Measurements from ENCODE around the gene FOXP1.

DNA sequence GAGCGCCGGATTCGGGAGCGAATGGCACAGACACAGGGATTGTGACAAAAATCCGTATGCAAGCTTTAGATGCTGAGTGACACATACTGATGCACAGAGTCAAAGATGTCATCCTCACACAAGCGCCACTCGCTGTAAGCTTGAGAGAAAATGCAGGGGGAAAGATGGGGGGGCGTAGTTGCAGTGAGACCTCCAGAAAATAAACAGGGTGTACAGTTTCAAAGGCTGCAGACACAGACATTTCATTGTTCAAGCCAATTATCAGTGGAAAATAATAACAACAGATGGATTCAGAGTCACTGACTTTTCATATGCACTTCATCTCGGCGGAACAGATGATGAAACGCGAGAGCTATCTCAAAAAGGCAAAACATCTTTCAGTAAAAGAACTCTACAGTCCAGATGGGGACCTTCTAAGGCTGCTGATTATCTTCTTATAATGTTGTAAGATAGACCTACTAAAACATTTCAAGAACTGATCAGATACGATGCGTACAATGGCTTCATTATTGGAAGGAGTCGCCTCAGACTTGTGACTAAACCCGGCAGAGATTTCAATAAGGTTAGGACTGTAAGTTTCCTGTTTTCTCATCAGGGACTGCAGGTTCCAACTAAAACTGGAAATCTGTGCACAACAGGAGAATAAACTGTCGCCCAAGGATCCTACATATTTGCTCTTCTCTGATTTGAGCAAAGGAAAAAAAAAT is 275.4 kb downstream of the FOXP1 start:
- TF ChIP-seq, protein P1, sequence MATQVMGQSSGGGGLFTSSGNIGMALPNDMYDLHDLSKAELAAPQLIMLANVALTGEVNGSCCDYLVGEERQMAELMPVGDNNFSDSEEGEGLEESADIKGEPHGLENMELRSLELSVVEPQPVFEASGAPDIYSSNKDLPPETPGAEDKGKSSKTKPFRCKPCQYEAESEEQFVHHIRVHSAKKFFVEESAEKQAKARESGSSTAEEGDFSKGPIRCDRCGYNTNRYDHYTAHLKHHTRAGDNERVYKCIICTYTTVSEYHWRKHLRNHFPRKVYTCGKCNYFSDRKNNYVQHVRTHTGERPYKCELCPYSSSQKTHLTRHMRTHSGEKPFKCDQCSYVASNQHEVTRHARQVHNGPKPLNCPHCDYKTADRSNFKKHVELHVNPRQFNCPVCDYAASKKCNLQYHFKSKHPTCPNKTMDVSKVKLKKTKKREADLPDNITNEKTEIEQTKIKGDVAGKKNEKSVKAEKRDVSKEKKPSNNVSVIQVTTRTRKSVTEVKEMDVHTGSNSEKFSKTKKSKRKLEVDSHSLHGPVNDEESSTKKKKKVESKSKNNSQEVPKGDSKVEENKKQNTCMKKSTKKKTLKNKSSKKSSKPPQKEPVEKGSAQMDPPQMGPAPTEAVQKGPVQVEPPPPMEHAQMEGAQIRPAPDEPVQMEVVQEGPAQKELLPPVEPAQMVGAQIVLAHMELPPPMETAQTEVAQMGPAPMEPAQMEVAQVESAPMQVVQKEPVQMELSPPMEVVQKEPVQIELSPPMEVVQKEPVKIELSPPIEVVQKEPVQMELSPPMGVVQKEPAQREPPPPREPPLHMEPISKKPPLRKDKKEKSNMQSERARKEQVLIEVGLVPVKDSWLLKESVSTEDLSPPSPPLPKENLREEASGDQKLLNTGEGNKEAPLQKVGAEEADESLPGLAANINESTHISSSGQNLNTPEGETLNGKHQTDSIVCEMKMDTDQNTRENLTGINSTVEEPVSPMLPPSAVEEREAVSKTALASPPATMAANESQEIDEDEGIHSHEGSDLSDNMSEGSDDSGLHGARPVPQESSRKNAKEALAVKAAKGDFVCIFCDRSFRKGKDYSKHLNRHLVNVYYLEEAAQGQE (IDR thresholded peaks at IDR 0.05): no peak
- TF ChIP-seq, protein P2, sequence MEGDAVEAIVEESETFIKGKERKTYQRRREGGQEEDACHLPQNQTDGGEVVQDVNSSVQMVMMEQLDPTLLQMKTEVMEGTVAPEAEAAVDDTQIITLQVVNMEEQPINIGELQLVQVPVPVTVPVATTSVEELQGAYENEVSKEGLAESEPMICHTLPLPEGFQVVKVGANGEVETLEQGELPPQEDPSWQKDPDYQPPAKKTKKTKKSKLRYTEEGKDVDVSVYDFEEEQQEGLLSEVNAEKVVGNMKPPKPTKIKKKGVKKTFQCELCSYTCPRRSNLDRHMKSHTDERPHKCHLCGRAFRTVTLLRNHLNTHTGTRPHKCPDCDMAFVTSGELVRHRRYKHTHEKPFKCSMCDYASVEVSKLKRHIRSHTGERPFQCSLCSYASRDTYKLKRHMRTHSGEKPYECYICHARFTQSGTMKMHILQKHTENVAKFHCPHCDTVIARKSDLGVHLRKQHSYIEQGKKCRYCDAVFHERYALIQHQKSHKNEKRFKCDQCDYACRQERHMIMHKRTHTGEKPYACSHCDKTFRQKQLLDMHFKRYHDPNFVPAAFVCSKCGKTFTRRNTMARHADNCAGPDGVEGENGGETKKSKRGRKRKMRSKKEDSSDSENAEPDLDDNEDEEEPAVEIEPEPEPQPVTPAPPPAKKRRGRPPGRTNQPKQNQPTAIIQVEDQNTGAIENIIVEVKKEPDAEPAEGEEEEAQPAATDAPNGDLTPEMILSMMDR (IDR thresholded peaks at IDR 0.05; ENCODE audit: low read depth, low read length, missing input control): no peak
- TF ChIP-seq RAD21 (IDR thresholded peaks at IDR 0.05) (no peak), TAF1 (conservative IDR thresholded peaks at IDR 0.05) (no peak), YY1 (IDR thresholded peaks at IDR 0.05) (no peak), FOXA1 (IDR thresholded peaks at IDR 0.05) (no peak), JUND (IDR thresholded peaks at IDR 0.05) (no peak), GABPA (IDR thresholded peaks at IDR 0.05 in 1 of 2, conservative IDR thresholded peaks at IDR 0.05 in 1 of 2) (no peak)
- TF ChIP-seq, protein P3, sequence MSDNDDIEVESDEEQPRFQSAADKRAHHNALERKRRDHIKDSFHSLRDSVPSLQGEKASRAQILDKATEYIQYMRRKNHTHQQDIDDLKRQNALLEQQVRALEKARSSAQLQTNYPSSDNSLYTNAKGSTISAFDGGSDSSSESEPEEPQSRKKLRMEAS (IDR thresholded peaks at IDR 0.05): no peak
- TF ChIP-seq, protein P4, sequence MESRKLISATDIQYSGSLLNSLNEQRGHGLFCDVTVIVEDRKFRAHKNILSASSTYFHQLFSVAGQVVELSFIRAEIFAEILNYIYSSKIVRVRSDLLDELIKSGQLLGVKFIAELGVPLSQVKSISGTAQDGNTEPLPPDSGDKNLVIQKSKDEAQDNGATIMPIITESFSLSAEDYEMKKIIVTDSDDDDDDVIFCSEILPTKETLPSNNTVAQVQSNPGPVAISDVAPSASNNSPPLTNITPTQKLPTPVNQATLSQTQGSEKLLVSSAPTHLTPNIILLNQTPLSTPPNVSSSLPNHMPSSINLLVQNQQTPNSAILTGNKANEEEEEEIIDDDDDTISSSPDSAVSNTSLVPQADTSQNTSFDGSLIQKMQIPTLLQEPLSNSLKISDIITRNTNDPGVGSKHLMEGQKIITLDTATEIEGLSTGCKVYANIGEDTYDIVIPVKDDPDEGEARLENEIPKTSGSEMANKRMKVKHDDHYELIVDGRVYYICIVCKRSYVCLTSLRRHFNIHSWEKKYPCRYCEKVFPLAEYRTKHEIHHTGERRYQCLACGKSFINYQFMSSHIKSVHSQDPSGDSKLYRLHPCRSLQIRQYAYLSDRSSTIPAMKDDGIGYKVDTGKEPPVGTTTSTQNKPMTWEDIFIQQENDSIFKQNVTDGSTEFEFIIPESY (IDR thresholded peaks at IDR 0.05): no peak
